Epithelial cell of esophagus (primary cell): ENCODE results near the gene LACTB.
A peak's percentile ranks its signal among the peaks of the same experiment; 100 is the strongest.

Experiments
- DNase-seq: peaks from one replicate; pipeline ENCODE4 v3.0.0; 2010; ENCODE audit warnings: low read depth
- H3K4me3 ChIP-seq: 2 replicates; pipeline ENCODE4 v1.5.1; 2011; ENCODE audit warnings: mild to moderate bottlenecking, low read length, control low read depth
- CTCF ChIP-seq: IDR thresholded peaks from 2 replicates; pipeline ENCODE4 v1.5.1; 2011; ENCODE audit warnings: low read depth, mild to moderate bottlenecking, low read length, control low read depth, inconsistent platforms; ENCODE audit not compliant: insufficient read depth; ENCODE audit errors: missing control alignments

LACTB gene

GRCh38 chr15:63188926-63189871 lies 67.5 kb downstream of the LACTB start, which contains the start of gene RAB8B:
TSS of gene RAB8B (plus strand) at chr15:63189606. CDS start at chr15:63189625, 19 bp downstream.
- TF ChIP-seq CTCF: no peak
- peak within 1 kb of the TSS; percentile 69 for H3K4me3 ChIP-seq
- peak; percentile 95 for DNase-seq

- H3K4me3 ChIP-seq: peak overlapping the region; percentile 69
- TF ChIP-seq CTCF: no peak
- DNase-seq: peak; percentile 38
Measured at GRCh38 chr15:63189941-63190768, 68.5 kb downstream of the LACTB start.

- H3K4me3 ChIP-seq: peak overlapping the region; percentile 69
- no peak for TF ChIP-seq CTCF
- no peak for DNase-seq
Measured at GRCh38 chr15:63190769-63191649, 69.3 kb downstream of the LACTB start.
